Right renal cortex interstitium (tissue), 3 donors: Measurements from ENCODE around the gene AQP3. TPM values are rescaled to one million over a fixed set of nuclear protein-coding genes. Genes with fewer than 3 reads are reported as not detected.
"Not testable (repeated sequence)": the region's sequence is repeated elsewhere in the genome, so short reads cannot be mapped to it uniquely, and the experiment has no call there.

Source experiments
- DNase-seq, 3 donors: peaks; one replicate each; pipeline ENCODE4 v3.0.0-alpha.2; 2013; ENCODE audit warnings: low read depth in 3 of 3, low spot score in 2 of 3
- polyA plus RNA-seq, 3 donors: library from polyadenylated mRNA; unstranded; fragments of 120-200 nt; gene quantifications; one replicate each; pipeline ENCODE4 v1.2.1, GENCODE V29; 2013; ENCODE audit not compliant: insufficient read length in 3 of 3

The AQP3 gene
- polyA plus RNA-seq, 3 donors, result 45.7 to 47.1 (median 45.8) TPM

DNA sequence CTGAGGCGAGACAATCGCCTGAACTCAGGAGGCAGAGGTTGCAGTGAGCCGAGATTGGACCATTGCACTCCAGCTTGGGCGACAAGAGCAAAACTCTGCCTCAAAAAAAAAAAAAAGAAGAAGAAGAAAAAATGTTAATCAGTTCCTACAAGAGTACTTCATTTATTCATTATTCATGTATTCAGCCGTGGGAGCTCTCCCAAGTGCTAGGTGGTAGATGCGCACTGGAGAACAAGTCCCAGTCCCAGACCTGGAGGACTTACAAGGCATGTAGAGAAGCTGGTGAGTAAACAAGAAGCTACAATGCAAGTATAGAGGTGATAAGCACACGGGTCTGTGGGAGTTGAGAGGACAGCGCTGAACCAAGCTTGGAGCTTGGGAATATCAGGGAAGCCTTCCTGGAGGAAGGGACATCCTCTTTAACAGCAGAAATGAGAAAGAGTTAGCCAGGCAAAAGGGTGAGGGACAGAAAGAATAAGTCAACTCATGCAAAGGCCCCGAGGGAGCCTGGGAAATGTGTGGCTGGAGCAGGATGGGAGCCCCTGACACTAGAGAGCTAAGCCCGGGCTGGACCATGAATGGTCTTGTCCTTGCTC lies 27.6 kb downstream of the AQP3 start:
- no peak for DNase-seq

DNA sequence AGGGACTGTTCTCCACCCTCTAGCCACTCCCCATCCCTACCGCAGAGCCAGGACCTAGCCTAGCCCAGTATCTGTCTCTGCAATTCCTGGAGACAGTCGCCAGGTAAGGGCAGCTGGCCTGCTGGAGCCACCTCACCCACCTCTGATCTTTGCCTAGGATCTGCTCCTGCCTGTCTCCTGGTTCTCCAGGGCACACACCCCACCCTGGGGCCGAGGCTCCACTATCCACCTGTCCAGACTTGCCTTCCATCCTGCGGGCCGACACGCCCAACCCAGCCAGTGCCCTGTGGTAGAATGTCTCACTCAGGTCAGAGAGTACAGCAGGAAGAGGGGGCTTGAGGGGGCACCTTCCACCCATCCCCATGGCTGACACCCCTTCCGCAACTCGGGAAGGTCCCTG lies 29.3 kb downstream of the AQP3 start:
- no peak for DNase-seq

DNA sequence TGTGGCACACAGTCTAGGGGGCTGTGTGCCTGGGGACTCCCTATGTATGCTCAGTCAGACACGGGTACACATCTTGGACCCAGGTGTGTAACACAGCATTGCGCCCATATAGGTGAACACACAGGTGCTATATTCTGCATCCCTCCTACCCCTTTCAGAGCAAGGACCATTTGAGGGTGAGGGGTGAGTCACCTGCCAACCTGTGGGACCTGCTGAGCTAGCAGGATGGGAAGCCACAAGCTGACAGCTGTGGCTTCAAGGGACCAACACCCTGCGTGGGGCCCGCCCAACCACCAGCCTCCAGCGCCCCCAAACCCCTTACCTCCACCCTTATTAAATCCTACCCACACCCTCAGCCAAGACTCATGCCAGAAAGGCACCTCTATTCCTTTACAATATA lies 30.4 kb downstream of the AQP3 start:
- no peak for DNase-seq

DNA sequence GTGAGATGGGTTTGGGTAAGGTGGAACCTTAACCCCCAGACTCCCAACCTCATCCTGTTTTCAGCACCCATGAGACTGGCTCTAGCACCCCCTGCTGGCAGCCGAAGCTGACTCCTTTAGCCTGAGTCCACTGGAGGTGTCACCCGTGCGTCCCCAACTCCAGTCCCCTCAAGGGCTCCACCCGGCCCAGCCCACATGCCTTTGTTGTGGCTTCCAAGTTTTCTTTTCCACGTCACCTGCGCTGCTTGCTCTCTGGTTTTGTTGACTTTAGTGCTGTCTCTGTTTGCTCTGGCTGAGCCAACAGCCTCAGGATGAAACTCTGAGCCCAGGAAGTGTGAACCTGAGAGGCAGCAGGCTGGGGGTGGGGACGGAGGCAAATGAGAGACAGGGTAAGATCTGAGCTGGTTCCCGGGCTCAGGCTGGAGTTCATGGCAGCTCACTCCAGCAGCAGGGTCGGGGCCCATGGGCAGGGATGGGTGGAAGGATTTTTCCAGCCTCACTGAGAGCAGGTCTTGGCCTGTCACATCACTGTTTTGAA lies 31.8 kb downstream of the AQP3 start:
- DNase-seq, result no peak

DNA sequence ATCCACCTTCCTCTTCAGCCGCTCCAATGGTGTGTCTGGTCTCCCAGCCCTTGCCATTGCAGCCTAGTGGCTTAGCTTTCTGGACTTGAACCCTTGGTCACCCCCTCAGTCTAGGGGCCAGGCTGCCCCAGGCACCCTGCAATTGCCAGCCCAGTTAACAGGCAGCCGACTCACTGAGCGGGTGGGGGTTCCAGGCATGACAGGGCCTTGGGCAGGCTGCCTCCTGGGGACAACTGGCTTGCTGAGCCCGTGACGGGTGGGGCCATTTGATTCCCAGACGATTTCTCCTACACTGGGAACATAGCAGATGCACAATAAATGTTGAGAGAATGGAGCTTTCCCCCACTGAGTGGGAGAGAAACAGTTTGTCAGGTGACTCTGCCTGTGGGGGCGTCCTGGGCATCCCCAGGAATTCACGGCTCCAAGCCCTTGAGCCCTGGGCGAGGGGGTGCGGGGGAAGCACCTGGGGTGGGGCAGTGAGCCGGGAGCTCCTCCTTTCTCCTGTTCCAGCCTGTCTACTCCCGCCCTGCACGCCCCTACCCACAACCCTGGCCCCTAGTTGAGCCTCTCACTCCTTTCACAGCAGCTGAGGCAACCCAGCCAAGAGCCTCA lies 32.4 kb downstream of the AQP3 start:
- DNase-seq, result no peak

DNA sequence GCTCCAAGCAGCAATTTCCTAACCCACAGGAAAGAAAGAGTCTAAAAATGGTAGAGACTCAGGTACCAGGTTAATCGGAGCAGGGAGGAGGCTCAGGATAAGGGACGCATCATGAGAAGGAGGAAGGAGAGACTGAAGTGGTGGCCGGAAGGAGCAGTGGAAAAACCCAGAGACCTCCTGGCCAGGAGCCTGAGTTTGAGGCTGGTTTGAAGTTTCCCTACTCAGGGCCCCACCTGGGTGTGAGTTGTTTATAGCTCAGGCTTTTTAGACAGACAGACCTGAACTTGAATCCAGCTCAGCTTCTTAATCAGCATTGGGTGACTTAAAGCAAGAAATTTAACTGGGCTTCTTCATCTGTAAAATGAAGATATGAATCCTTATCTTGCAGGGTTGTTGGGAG lies 33.1 kb downstream of the AQP3 start:
- no peak for DNase-seq

DNA sequence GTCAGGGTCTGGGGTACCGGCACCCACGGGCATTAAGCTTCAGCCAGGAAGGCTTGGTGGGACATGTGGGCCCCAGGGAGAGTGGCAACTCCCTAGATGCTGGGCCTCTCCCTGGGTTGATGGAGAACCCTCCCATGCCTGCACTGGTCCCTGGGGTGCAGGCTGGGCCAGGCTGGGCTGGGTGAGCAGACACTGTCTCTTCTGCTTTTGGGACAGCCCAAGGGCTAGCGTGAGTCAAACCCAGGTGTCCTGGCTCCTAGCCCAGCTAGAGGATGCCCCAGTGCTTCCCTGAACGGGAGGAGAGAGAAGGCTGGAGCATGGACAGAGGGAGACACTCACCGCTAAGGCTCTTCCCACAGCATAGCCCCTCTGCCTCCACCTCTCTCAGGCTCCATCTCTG lies 39.3 kb downstream of the AQP3 start:
- no peak for DNase-seq

DNA sequence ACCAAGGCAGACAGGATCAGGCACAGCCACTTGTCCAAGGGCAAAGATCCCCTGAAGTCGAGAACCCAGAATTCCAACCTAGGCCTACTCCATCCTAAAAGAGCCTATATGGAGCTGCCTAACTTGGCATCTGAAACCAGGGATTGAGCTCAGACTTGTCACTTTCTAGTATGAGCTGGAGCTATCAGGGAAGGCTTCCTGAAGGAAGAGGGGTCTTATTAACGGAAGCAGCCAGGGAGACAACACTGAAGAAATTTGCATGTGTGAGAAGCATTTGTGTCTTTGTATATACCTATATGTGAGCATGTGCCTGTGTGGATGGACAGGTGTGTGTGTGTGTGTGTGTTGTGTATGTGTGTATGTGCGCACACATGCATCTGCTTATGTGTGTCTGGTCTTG lies 40.3 kb downstream of the AQP3 start:
- DNase-seq, result no peak

DNA sequence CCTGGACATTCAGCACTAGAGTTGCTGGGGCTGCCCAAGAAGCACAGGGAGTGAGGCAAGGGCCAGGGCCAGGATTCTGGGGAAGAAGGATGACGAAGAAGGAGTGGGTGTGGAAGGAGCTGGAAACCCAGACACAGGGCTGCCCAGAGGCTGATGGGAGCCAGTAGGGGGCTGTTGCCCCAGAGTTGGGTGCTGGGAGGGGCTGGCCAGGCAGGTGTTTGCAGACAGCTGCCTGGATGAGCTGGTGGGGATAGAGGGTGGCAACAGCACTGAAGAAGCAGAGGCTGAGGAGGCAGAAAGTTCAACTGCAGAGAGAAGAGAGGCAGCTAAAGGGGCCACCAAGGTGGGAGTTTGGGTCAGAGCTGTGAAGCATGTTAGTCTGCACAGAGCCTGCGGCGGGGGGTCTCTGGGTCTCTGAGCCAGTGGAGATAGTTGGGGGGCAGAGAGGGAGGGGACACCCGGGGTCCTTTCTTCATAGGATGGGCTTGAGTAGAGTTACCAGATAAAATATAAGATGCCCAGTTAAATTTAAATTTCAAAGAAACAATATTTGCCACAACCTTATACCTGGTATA lies 42.5 kb downstream of the AQP3 start:
- no peak for DNase-seq

DNA sequence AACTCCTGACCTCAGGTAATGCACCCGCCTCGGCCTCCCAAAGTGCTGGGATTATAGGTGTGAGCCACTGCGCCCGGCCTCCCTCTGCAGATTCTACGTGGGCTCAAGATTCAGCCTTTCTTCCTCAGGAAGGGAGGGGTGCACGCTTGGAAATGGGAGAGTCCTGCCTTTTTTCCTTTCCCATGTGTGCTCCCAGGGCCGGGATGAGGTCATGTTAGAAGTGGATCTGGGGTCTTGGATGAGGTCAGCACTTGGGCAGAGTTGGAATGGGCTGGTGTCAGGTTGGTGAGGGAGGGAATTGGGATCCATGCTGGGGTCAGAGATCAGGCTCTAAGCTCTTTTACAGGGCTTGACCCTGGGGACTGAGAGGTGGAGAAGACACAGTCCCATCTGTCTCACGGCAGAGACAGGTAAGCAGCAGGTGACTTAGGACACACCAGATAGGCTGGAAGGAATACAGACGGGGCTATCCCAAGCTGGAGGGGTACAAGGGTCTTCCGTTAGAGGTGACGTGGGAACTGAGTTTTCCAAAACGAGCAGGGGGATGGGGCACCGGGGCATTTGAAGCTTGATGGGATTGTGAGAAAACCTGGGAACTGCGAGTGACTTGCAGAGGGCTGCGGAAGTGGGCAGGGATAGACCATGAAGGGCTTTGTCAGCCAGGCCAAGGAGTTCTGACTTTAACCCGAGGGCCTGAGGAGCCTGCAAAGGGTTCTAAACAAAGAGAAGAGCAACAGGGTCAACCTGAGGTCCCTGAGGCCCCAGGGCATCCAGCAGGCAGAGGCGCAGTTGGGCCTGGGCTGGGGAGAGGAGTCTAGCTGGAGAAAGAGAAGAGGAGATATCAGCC lies 43.2 kb downstream of the AQP3 start:
- DNase-seq, result no peak

DNA sequence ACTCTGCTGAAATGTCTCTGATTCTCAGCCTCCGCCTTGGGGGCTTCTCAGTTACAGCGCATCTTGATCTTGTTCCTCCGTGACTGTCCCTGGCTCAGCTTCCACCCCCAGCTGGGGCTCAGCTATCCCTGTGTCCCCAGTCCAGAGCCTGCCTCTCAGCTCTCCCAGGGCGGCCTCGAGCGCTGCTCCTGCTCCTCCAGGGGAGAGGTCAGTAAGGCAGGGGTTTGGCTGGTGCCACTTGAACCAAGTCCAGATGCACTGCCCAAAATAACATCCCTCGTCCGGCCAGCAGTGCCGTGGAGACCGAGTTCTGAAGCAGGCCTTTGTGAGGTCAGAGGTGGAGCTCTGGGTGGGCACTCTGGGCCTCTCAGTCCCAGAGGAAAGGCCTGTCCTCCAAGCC lies 45.0 kb downstream of the AQP3 start, which contains the start of gene AQP7:
AQP7 (minus strand) TSS at position 198 of the 400 bp plus-strand sequence. CDS start 1,306 bp downstream, outside the sequence.
- DNase-seq, result not testable (repeated sequence)

DNA sequence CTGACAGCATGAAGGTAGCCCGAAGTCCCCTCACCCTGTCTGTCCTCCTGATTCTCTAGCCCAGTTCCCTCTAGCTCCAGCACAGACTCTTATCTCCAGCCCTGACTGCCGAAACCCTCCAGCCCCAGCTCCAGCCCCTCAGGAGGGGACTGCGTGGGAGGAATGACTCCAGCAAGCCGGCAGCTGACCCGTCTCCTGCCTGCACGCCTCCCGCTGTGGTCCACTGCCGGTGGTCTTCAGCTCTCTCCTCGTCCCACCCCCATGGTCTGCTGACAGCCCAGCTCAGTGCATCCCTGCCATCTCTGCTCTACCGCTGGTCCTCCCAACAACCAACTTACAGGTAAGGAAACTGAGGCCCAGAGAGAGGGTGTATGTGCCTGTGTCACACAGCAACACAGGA lies 45.6 kb downstream of the AQP3 start:
- not testable (repeated sequence) for DNase-seq

DNA sequence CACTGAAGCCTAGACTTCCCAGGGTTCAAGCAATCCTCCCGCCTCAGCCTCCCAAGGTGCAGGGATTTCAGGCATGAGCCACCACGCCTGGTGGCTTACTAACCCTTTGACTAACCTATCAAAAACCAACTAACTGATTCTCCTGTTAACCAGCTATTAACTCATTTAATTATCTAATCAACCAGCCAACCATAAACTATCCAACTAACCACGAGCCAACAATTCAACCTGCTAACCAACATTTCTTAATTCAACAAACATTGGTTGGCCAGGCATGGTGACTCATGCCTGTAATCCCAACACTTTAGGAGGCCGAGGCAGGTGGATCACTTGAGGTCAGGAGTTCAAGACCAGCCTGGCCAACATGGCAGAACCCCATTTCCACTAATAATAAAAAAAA lies 48.3 kb downstream of the AQP3 start:
- DNase-seq, result not testable (repeated sequence)

DNA sequence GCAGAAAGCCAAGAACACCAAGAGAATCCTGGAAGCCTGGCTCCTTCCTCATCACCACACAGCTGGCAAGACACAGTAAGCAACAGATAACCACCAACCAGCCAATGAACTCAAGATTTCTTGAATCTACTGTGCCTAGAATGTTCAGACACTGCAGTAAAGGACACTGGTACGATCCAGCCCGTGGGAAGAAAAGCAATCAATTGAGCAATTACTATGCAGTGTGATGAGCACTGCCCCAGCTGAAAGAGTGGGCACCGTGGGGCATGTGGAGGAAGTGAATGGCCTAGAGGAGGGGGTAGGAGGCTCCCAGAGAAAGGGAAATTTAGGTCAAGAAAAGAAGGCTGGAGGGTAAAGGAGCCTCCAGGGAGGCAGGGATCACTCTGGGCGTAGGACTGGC lies 49.6 kb downstream of the AQP3 start:
- DNase-seq, result not testable (repeated sequence)

DNA sequence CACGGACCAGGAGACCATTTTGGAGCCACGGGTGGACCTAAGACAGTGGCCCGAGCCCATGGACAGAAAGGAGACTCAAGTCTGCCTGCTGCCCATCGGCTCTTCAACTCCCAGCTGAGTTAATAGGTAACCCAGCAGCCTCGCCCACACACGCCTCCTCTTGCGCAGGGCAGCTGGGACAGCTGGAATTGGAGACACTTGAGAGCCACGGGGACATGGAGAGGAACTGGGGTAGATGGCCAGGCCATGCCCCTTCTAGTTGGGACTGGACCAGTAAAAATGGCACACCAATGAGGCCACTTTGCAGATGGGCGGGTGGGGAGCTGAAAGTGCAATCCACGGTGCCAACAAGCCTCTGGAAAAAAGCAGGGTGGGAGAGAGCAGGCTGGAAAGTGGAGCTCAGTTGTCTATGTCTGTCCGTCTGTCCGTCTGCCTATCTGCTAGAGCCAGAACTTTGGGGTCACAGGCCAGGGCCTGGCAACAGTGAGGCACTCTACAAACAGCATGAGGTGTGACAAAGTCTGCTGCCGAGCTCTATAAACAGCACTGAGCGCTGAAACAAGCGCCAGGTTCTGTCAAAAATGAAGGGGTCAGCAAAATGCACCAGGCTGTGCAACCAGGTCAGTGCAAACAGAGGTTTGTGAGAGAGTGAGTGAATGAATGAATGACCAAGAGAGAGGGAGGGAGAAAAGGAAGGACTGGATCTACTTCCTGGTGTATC lies 52.1 kb downstream of the AQP3 start:
- not testable (repeated sequence) for DNase-seq

DNA sequence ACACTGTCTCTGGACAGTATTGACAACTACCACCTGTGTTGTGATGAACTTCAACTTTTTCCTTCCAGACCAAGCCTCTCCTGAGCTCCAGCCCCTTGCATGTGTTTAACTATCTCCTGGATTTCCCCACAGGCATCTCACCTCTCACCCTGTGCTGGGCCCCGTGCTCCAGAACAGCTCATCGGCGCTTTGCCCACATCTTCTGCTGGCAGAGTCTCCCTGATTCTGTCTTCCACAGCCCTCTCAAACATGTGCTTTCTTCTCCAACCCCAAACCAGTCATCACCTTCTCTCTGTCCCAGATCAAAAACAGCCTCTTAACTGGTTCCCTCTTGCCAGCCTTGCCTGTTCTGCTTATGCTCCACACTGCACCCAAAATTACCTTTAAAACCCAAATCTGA lies 53.4 kb downstream of the AQP3 start:
- not testable (repeated sequence) for DNase-seq

DNA sequence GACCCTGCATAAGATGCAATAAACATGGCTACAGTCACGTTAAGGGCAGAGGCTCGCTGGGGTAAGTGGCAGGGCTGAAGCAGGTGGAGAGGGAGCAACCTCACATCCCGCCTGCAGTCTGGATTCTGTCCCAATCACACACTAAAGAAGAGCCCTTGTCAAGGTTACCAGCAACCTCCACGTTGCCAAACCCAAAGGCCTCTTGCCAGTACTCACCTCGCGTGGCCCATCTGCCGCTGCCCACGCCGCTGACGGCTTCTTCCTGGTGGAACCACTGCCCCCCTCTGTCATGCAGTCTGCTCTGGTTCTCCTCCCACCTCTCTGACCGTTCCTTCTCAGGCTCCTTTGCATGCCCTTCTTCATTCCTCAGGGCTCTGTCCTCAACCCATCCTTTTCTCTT lies 53.8 kb downstream of the AQP3 start:
- DNase-seq, result no peak

DNA sequence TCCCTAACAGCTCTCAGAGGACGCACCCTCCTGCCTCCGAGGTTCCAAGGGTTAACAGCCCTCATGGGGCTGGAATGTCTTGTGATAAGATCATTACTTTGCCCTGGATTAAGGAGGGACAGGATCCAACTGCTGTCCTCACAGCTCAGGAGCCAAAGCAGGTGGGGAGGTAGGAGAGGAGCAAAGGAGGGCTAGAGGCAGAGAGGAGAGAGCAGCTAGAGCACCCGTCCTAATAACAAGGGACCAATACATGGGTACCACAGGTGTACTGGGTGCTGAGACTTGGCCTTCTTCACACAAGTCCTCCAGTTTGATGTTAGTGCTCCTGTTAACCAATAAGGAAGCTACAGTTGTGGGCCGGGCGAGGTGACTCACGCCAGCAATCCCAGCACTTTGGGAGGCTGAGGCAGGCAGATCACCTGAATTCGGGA lies 54.8 kb downstream of the AQP3 start:
- DNase-seq, result not testable (repeated sequence)
